ENCODE data around the gene ACAN. TPM values are rescaled to one million over a fixed set of nuclear protein-coding genes. Genes with fewer than 3 reads are reported as not detected.

ACAN gene
- total RNA-seq, 1 experiment from 2014 or later: 0.50 TPM

DNA sequence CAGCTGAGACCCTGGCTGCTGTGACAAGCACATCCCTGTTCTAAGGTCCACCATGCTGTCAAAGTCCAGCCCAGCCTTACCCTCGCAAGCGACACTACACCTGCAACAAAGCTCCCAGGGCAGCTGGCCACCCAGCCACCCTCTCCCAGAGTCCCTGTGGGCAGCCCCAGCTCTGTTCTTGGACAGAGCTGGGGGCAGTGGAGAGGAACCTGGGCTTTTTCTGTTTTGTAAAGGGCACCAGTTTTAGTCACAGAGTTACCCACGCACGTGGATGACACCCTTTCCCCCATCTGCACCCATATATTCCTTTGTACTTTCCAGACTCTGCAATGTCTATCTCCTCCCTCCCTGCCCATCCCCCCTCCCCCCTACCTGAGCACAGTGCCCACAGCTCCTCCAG lies 38.9 kb downstream of the ACAN start:
- H3K18ac ChIP-seq (ENCODE audit: insufficient read length, low read depth, low read length): no peak overlapping the region
- TF ChIP-seq, protein P1, sequence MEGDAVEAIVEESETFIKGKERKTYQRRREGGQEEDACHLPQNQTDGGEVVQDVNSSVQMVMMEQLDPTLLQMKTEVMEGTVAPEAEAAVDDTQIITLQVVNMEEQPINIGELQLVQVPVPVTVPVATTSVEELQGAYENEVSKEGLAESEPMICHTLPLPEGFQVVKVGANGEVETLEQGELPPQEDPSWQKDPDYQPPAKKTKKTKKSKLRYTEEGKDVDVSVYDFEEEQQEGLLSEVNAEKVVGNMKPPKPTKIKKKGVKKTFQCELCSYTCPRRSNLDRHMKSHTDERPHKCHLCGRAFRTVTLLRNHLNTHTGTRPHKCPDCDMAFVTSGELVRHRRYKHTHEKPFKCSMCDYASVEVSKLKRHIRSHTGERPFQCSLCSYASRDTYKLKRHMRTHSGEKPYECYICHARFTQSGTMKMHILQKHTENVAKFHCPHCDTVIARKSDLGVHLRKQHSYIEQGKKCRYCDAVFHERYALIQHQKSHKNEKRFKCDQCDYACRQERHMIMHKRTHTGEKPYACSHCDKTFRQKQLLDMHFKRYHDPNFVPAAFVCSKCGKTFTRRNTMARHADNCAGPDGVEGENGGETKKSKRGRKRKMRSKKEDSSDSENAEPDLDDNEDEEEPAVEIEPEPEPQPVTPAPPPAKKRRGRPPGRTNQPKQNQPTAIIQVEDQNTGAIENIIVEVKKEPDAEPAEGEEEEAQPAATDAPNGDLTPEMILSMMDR (conservative IDR thresholded peaks at IDR 0.05): no peak
- no peaks in the 10 kb centered on the region for H4K20me1 ChIP-seq (ENCODE audit: control insufficient read depth, insufficient read depth, insufficient read length)
- no peaks in the 10 kb centered on the region for H3K9me3 Mint-ChIP-seq
- H3K79me1 ChIP-seq (ENCODE audit: insufficient read depth, low read depth, low read length, poor library complexity, severe bottlenecking): no peaks in the 10 kb centered on the region
- no peak overlapping the region for H2AK5ac ChIP-seq (ENCODE audit: insufficient read length, low read length)
- peaks cover 3% of the 10 kb centered on the region for H3K23me2 ChIP-seq (ENCODE audit: insufficient read length, low read depth, low read length, poor library complexity, severe bottlenecking)
- H2BK20ac ChIP-seq (ENCODE audit: low read depth, low read length, poor library complexity, severe bottlenecking): no peak overlapping the region
- no peak overlapping the region for H2BK120ac ChIP-seq (ENCODE audit: low read depth, low read length, poor library complexity, severe bottlenecking)
- no peak overlapping the region for H4K8ac ChIP-seq (replicated peaks; ENCODE audit: insufficient read length, low read depth, low read length)
- no peaks in the 10 kb centered on the region for H3K4me1 ChIP-seq (ENCODE audit: insufficient read depth, low read length)
- no peak overlapping the region for H3K56ac ChIP-seq (ENCODE audit: insufficient read length, low read depth, low read length)
- H3K36me3 Mint-ChIP-seq (ENCODE audit: insufficient read depth in 1 of 3, low read depth in 3 of 3): no peaks in the 10 kb centered on the region
- H4K5ac ChIP-seq (ENCODE audit: insufficient read length, low read depth, low read length): no peak overlapping the region
- H4K91ac ChIP-seq (ENCODE audit: insufficient read length, low read depth, low read length): no peak overlapping the region
- H3T11ph ChIP-seq (ENCODE audit: low read length): no peak overlapping the region
- no peak overlapping the region for H3K4me3 Mint-ChIP-seq
- no peaks in the 10 kb centered on the region; the same call in none of the 2 replicates for H3K27me3 Mint-ChIP-seq (ENCODE audit: low read depth)
- H2BK12ac ChIP-seq (ENCODE audit: insufficient read length, low read depth, low read length): no peak overlapping the region
- DNase-seq: no peak
- WGBS (ENCODE audit: extremely low coverage, insufficient read length, low lambda C conversion rate): no CpG with 5 or more reads among the region's 4 CpGs
- H3K27ac ChIP-seq (ENCODE audit: insufficient read length, low read depth, low read length): no peak overlapping the region
- H3K4ac ChIP-seq (ENCODE audit: low read depth, low read length): no peak overlapping the region
- H3K27me3 ChIP-seq (ENCODE audit: insufficient read depth, low read length): no peaks in the 10 kb centered on the region
- no peak overlapping the region for H3K9ac ChIP-seq (ENCODE audit: extremely low read depth, insufficient read length, low read length)
- H2BK15ac ChIP-seq (ENCODE audit: low read depth, low read length): no peak overlapping the region
- no peak overlapping the region for H3K14ac ChIP-seq (ENCODE audit: insufficient read depth, low read length)
- no peaks in the 10 kb centered on the region for H3K9me3 ChIP-seq (ENCODE audit: control insufficient read depth, low read depth, low read length)
- H3K27ac Mint-ChIP-seq: no peak overlapping the region
- H3K4me2 ChIP-seq (ENCODE audit: insufficient read depth, insufficient read length, low read length): no peak overlapping the region
- H2BK5ac ChIP-seq (ENCODE audit: insufficient read length, low read length): no peak overlapping the region
- no peak overlapping the region for H2AFZ ChIP-seq (ENCODE audit: low read length)
- no peaks in the 10 kb centered on the region for H3K79me2 ChIP-seq (ENCODE audit: insufficient read depth, low read length)
- no peak overlapping the region for H3K23ac ChIP-seq (ENCODE audit: insufficient read length, low read depth, low read length)
- H3K4me1 Mint-ChIP-seq: peaks cover 0 to 8% of the 10 kb centered on the region in 2 experiments; a peak in 2 of 4 replicates
